Keratinocyte (primary cell): Measurements from ENCODE around the gene TNIP2.

Experiments
- CTCF ChIP-seq, 3 experiments: IDR thresholded peaks in 1 of 3; conservative IDR thresholded peaks in 1 of 3; optimal IDR thresholded peaks in 1 of 3; 2 replicates in 2 of 3; 3 replicates in 1 of 3; pipeline versions ENCODE3 to v1.5.1; 2011; ENCODE audit warnings: low read length in 3 of 3, mild to moderate bottlenecking in 3 of 3, moderate library complexity in 2 of 3, control low read depth in 1 of 3, inconsistent platforms in 1 of 3; ENCODE audit not compliant: insufficient read depth in 2 of 3; ENCODE audit errors: extremely low read depth in 1 of 3
- EZH2 ChIP-seq: IDR thresholded peaks from one replicate; pipeline ENCODE4 v1.6.1; 2012; ENCODE audit warnings: inconsistent platforms, mild to moderate bottlenecking, low read length, moderate library complexity

GRCh38 chr4:2790583-2791517 lies 34.7 kb upstream of the TNIP2 start:
- no peak for TF ChIP-seq CTCF (optimal IDR thresholded peaks at IDR 0.05 in 1 of 3, IDR thresholded peaks at IDR 0.05 in 1 of 3, conservative IDR thresholded peaks at IDR 0.05 in 1 of 3; ENCODE audit: extremely low read depth in 1 of 3, insufficient read depth in 2 of 3, low read length in 3 of 3)
- no peak for TF ChIP-seq EZH2
